Activated B cell treated with CpG ODN at 0.5 μM for 24 hours (primary cell): ENCODE results near the gene TRIM31. TPM values are rescaled to one million over a fixed set of nuclear protein-coding genes. Genes with fewer than 3 reads are reported as not detected.

Experiments
- ATAC-seq: fragments of 200-7000 bp; cut with Tn5 transposase; one replicate; pipeline ENCODE4 v1.10.0; 2021; ENCODE audit warnings: low read depth, mild to moderate bottlenecking, moderate library complexity
- CTCF ChIA-PET: fragments of 350-600 bp; sonication (Branson Sonifier 250); formaldehyde crosslinking; loops from one replicate; lab custom pipeline; 2021; ENCODE audit warnings: antibody characterized with exemption; lab: Charles Lee
- POLR2A ChIA-PET: fragments of 350-600 bp; sonication (Branson Sonifier 250); formaldehyde crosslinking; loops from one replicate; lab custom pipeline; 2021; ENCODE audit warnings: antibody characterized with exemption; lab: Charles Lee
- DNase-seq: peaks from one replicate; pipeline ENCODE4 v3.0.0; 2022
- H3K27ac Mint-ChIP-seq: one replicate; pipeline ENCODE4 v1.8.0; 2020; ENCODE audit warnings: mixed read lengths
- H3K27me3 Mint-ChIP-seq: one replicate; pipeline ENCODE4 v1.8.0; 2021; ENCODE audit warnings: mixed read lengths
- H3K36me3 Mint-ChIP-seq: one replicate; pipeline ENCODE4 v1.8.0; 2021; ENCODE audit warnings: low read depth, mixed read lengths
- H3K4me1 Mint-ChIP-seq: one replicate; pipeline ENCODE4 v1.8.0; 2021; ENCODE audit warnings: mixed read lengths
- H3K4me3 Mint-ChIP-seq: one replicate; pipeline ENCODE4 v1.8.0; 2020; ENCODE audit warnings: mild to moderate bottlenecking, mixed read lengths
- H3K9me3 Mint-ChIP-seq: one replicate; pipeline ENCODE4 v1.8.0; 2020; ENCODE audit warnings: mixed read lengths
- CTCF ChIP-seq: fragments of 200-600 bp; IDR thresholded peaks from one replicate; pipeline ENCODE4 v1.8.0; 2022; ENCODE audit warnings: antibody characterized with exemption, mild to moderate bottlenecking
- intact Hi-C: fragments of 100-400 bp; cut with micrococcal nuclease; formaldehyde crosslinking; loops from one replicate; pipeline ENCODE4 v1.15.1; 2024
- total RNA-seq: library from RNA; stranded (reverse); gene quantifications from 2 replicates; pipeline ENCODE4 v1.2.3, GENCODE V29; 2022

Gene TRIM31
- total RNA-seq, 1 donor from 2014 or later = not detected

GRCh38 chr6:30155520-30156261, 42.8 kb upstream of the TRIM31 start:
- POLR2A ChIA-PET = no interaction called here
- H3K36me3 Mint-ChIP-seq = no peaks in the 10 kb centered on the region
- CTCF ChIA-PET = no interaction called here
- no peaks in the 10 kb centered on the region for H3K4me1 Mint-ChIP-seq
- peaks cover 32% of the 10 kb centered on the region for H3K27me3 Mint-ChIP-seq
- no peak overlapping the region for H3K27ac Mint-ChIP-seq
- no peaks in the 10 kb centered on the region for H3K9me3 Mint-ChIP-seq
- ATAC-seq (no peak), DNase-seq (no peak)
- no peak for TF ChIP-seq CTCF
- intact Hi-C loops = no loop called here
- no peak overlapping the region for H3K4me3 Mint-ChIP-seq

DNA sequence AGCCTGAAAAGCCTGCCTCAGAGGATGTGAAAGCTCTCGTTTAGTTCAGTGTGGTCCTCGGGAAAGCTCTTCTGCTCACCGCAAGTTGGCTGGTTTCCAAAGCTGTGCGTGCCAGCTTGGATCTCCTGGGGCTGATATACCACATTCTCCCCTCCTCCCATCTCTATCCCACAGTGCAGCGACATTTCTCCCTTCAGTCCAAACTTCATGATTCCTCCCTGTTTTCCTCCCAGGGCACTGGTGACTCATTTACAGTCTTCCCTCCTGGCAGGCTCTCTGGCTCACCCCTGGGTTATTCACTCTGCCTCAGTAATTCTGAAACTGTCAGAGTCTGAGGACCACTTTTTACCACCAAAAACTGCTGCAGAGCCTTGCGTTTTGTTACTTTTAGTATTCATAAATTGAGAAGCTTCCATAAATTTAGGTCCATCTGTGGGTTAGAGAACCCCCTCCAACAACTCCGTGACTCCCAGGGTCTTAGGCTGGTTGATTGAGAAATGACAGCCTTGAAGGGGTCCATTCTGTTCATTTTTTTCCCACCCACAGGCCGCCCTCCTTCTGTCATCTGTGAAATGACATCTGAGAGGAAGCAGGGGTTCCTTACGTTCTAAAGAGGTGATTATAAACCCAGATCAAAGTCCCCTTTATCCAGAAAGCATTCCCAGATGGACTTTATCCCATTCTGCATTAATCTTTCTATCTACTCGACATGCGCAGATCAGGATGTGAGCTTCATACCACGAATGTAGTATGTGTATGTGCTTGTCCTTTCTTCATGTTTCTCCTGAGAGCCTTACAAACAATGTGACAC, 42.0 kb upstream of the TRIM31 start:
- Mint-ChIP-seq H3K4me1 (no peaks in the 10 kb centered on the region), H3K36me3 (no peaks in the 10 kb centered on the region), H3K4me3 (no peak overlapping the region), H3K27ac (no peak overlapping the region), H3K27me3 (peaks cover 36% of the 10 kb centered on the region), H3K9me3 (no peaks in the 10 kb centered on the region)
- TF ChIP-seq CTCF = no peak
- ATAC-seq (no peak), DNase-seq (no peak)
- POLR2A ChIA-PET = no interaction called here
- CTCF ChIA-PET = no interaction called here
- intact Hi-C loops = no loop called here

GRCh38 chr6:30154061-30154460, 41.2 kb upstream of the TRIM31 start:
- ChIA-PET CTCF (no interaction called here), POLR2A (interaction anchor here (0.5 kb wide), 1 partner anchor 141 kb away, joined by 3 read pairs; no protein-coding TSS in a partner anchor)
- Mint-ChIP-seq H3K9me3 (no peaks in the 10 kb centered on the region), H3K4me1 (no peaks in the 10 kb centered on the region), H3K27ac (no peak overlapping the region), H3K27me3 (peaks cover 37% of the 10 kb centered on the region), H3K36me3 (no peaks in the 10 kb centered on the region), H3K4me3 (no peak overlapping the region)
- TF ChIP-seq CTCF = no peak
- intact Hi-C loops = no loop called here
- no peak for ATAC-seq
- no peak for DNase-seq

GRCh38 chr6:30152910-30153610, 40.2 kb upstream of the TRIM31 start:
- no peak overlapping the region for H3K27ac Mint-ChIP-seq
- H3K4me3 Mint-ChIP-seq = no peak overlapping the region
- intact Hi-C loops = no loop called here
- no peak for TF ChIP-seq CTCF
- peaks cover 40% of the 10 kb centered on the region for H3K27me3 Mint-ChIP-seq
- DNase-seq (no peak), ATAC-seq (no peak)
- no peaks in the 10 kb centered on the region for H3K36me3 Mint-ChIP-seq
- no peaks in the 10 kb centered on the region for H3K9me3 Mint-ChIP-seq
- H3K4me1 Mint-ChIP-seq = no peaks in the 10 kb centered on the region
- CTCF ChIA-PET = no interaction called here
- POLR2A ChIA-PET = no interaction called here
